ENCODE data around the gene ZSCAN30. TPM values are rescaled to one million over a fixed set of nuclear protein-coding genes. Genes with fewer than 3 reads are reported as not detected.
"Not testable (repeated sequence)": the region's sequence is repeated elsewhere in the genome, so short reads cannot be mapped to it uniquely, and the experiment has no call there.

Gene ZSCAN30
- total RNA-seq, 4 donors from 2014 or later, result 33.7 to 49.6 (median 41.8) TPM

- 80 to 91% methylated on average over 1 of the region's 1 CpG for WGBS, 2 donors
- intact Hi-C loops (cut with DNase I), result no loop called here
- H3K27ac ChIP-seq, result no peak overlapping the region
- no peak overlapping the region for H3K4me3 ChIP-seq (replicated peaks in 1 of 3)
- H3K4me1 ChIP-seq, result no peaks in the 10 kb centered on the region
- no peaks in the 10 kb centered on the region for H3K36me3 ChIP-seq
- no peak for DNase-seq
- H3K9me3 ChIP-seq, result no peaks in the 10 kb centered on the region
- TF ChIP-seq CTCF (IDR thresholded peaks at IDR 0.05) (no peak), POLR2A (IDR thresholded peaks at IDR 0.05) (no peak)
- H3K27me3 ChIP-seq, result no peaks in the 10 kb centered on the region
These were observed 75.0 kb downstream of the ZSCAN30 start for GRCh38 chr18:35215026-35215425.

GRCh38 chr18:35205746-35206458, 84.1 kb downstream of the ZSCAN30 start:
- intact Hi-C loops (cut with DNase I), result not testable (repeated sequence)

GRCh38 chr18:35205199-35205712, 84.8 kb downstream of the ZSCAN30 start:
- TF ChIP-seq POLR2A (IDR thresholded peaks at IDR 0.05) (no peak), CTCF (IDR thresholded peaks at IDR 0.05) (no peak)
- Histone ChIP-seq H3K27ac (no peak overlapping the region), H3K27me3 (no peaks in the 10 kb centered on the region), H3K4me1 (no peaks in the 10 kb centered on the region), H3K9me3 (no peaks in the 10 kb centered on the region), H3K4me3 (replicated peaks in 1 of 3) (no peak overlapping the region), H3K36me3 (no peaks in the 10 kb centered on the region)
- WGBS, 2 donors, result 89 to 92% methylated on average over 2 of the region's 2 CpGs
- intact Hi-C loops (cut with DNase I), result no loop called here
- DNase-seq, result no peak

More at GRCh38 chr18:35205746-35206458, 84.1 kb downstream of the ZSCAN30 start:
- DNase-seq; H3K4me1 ChIP-seq; H3K27me3 ChIP-seq; H3K4me3 ChIP-seq (replicated peaks in 1 of 3); H3K36me3 ChIP-seq; H3K27ac ChIP-seq; H3K9me3 ChIP-seq: not testable (repeated sequence)
- WGBS, 2 donors, result 95% methylated on average over 23 to 27 of the region's 30 CpGs

GRCh38 chr18:35203067-35203466, 87.0 kb downstream of the ZSCAN30 start:
- intact Hi-C loops (cut with DNase I), result no loop called here
- Histone ChIP-seq H3K4me3 (replicated peaks in 1 of 3) (no peak overlapping the region), H3K36me3 (no peaks in the 10 kb centered on the region), H3K27me3 (no peaks in the 10 kb centered on the region), H3K9me3 (no peaks in the 10 kb centered on the region), H3K4me1 (no peaks in the 10 kb centered on the region), H3K27ac (no peak overlapping the region)
- no peak for DNase-seq
- WGBS, 2 donors, result 47 to 61% methylated on average over 3 of the region's 3 CpGs
- no peak for TF ChIP-seq POLR2A (IDR thresholded peaks at IDR 0.05)
- TF ChIP-seq CTCF (IDR thresholded peaks at IDR 0.05), result no peak

GRCh38 chr18:35201256-35201931, 88.6 kb downstream of the ZSCAN30 start:
- H3K4me1 ChIP-seq, result no peaks in the 10 kb centered on the region
- DNase-seq, result no peak
- H3K27me3 ChIP-seq, result no peaks in the 10 kb centered on the region
- H3K36me3 ChIP-seq, result no peaks in the 10 kb centered on the region
- H3K9me3 ChIP-seq, result no peaks in the 10 kb centered on the region
- no peak overlapping the region for H3K4me3 ChIP-seq (replicated peaks in 1 of 3)
- no peak overlapping the region for H3K27ac ChIP-seq
- 73 to 79% methylated on average over 5 of the region's 5 CpGs for WGBS, 2 donors
- intact Hi-C loops (cut with DNase I), result no loop called here
- TF ChIP-seq POLR2A (IDR thresholded peaks at IDR 0.05), result no peak
- no peak for TF ChIP-seq CTCF (IDR thresholded peaks at IDR 0.05)

Other genes with a start within 250 kb of the ZSCAN30 start
- gene MAPRE2, start 248.8 kb downstream of the ZSCAN30 start, total RNA-seq, result 10 to 100 TPM; 22.6 to 38.1 (median 28.8) TPM
- 10 to 100 TPM; 30.8 to 52.8 (median 36.8) TPM for gene ZNF397, start 49.2 kb downstream of the ZSCAN30 start, total RNA-seq
- gene ZNF24, start 54.2 kb upstream of the ZSCAN30 start, total RNA-seq, result 10 to 100 TPM; 54.9 to 76.2 (median 58.1) TPM
- 10 to 100 TPM in 1 of 4 donors, 1 to 10 TPM in 3; 5.3 to 14.2 (median 9.1) TPM for gene ZNF396, start 87.1 kb upstream of the ZSCAN30 start, total RNA-seq
- gene INO80C, start 207.7 kb upstream of the ZSCAN30 start, total RNA-seq, result 10 to 100 TPM in 1 of 4 donors, 1 to 10 TPM in 3; 5.1 to 19.3 (median 8.2) TPM

Measured in thyroid gland (tissue), 4 donors.